Endothelial cell of umbilical vein (primary cell): ENCODE measurements around the gene ZFAND6. TPM values are rescaled to one million over a fixed set of nuclear protein-coding genes. Genes with fewer than 3 reads are reported as not detected.

Source experiments
- BruUV-seq: library from RNA; stranded (reverse); fragments of 400-500 nt; replicated peaks from 2 replicates; lab custom pipeline; 2021; lab: Mats Ljungman, UMichigan
- CTCF ChIA-PET: fragments of 300-600, 350-600 bp; sonication (Branson Sonifier 250); formaldehyde crosslinking; loops from one replicate; lab custom pipeline; 2021; ENCODE audit warnings: antibody characterized with exemption, inconsistent platforms; lab: Charles Lee
- POLR2A ChIA-PET: fragments of 300-600, 350-600 bp; sonication (Branson Sonifier 250); formaldehyde crosslinking; loops from one replicate; lab custom pipeline; 2021; ENCODE audit warnings: antibody characterized with exemption, inconsistent platforms; lab: Charles Lee
- DNase-seq: peaks from one replicate; pipeline ENCODE4 v3.0.0-alpha.2; 2011; ENCODE audit warnings: low read depth, low spot score
- FAIRE-seq: peaks from 2 replicates; lab custom pipeline; 2011; peaks lifted over from hg19 to GRCh38; lab: Jason Lieb, UNC
- H2AFZ ChIP-seq: 2 replicates; pipeline ENCODE4 v1.6.0; 2012; ENCODE audit warnings: low read depth, low read length, control low read depth, inconsistent platforms
- H3K27ac ChIP-seq: 2 replicates; pipeline ENCODE4 v1.5.1; 2011; ENCODE audit warnings: low read depth, mild to moderate bottlenecking, control low read depth, low read length, moderate library complexity; ENCODE audit not compliant: insufficient read depth
- H3K27me3 ChIP-seq, 2 experiments: 2 replicates each; pipeline versions ENCODE4 v1.6.0 to v1.6.1; 2011; ENCODE audit warnings: low read length in 2 of 2, mixed read lengths in 1 of 2; ENCODE audit not compliant: control insufficient read depth in 2 of 2, insufficient read depth in 2 of 2
- H3K36me3 ChIP-seq, 2 experiments: 2 replicates in 1 of 2; 3 replicates in 1 of 2; pipeline ENCODE4 v1.5.1; 2011; ENCODE audit warnings: low read length in 2 of 2, mild to moderate bottlenecking in 1 of 2, moderate library complexity in 1 of 2; ENCODE audit not compliant: control insufficient read depth in 2 of 2, insufficient read depth in 2 of 2; ENCODE audit errors: extremely low read depth in 1 of 2
- H3K4me1 ChIP-seq: 3 replicates; pipeline ENCODE4 v1.5.1; 2011; ENCODE audit warnings: mild to moderate bottlenecking, low read length; ENCODE audit not compliant: control insufficient read depth, insufficient read depth; ENCODE audit errors: extremely low read depth
- H3K4me2 ChIP-seq: 2 replicates; pipeline ENCODE4 v1.6.1; 2011; ENCODE audit warnings: low read length, control low read depth, mixed read lengths; ENCODE audit not compliant: insufficient read depth
- H3K4me3 ChIP-seq, 3 experiments: fragments of 200-600 bp in 1 of 3; sonication (generic), shearing (Covaris generic) in 1 of 3; replicated peaks in 1 of 3; 2 replicates each; pipeline ENCODE4 v1.5.1; 2011 to 2016; ENCODE audit warnings: control low read depth in 3 of 3, low read length in 3 of 3, mild to moderate bottlenecking in 2 of 3, inconsistent platforms in 1 of 3, low read depth in 1 of 3, moderate library complexity in 1 of 3; ENCODE audit not compliant: insufficient read depth in 1 of 3
- H3K79me2 ChIP-seq: 2 replicates; pipeline ENCODE4 v1.6.0; 2012; ENCODE audit warnings: low read length, inconsistent platforms; ENCODE audit not compliant: control insufficient read depth, insufficient read depth
- H3K9ac ChIP-seq: replicated peaks from 2 replicates; pipeline ENCODE3; 2011; ENCODE audit warnings: low read length, control low read depth; ENCODE audit not compliant: insufficient read depth; ENCODE audit errors: extremely low read depth
- H3K9me1 ChIP-seq: replicated peaks from 3 replicates; pipeline ENCODE4 v1.6.0; 2011; ENCODE audit warnings: mild to moderate bottlenecking, low read length; ENCODE audit not compliant: control insufficient read depth, insufficient read depth; ENCODE audit errors: extremely low read depth
- H3K9me3 ChIP-seq: replicated peaks from 2 replicates; pipeline ENCODE4 v1.5.1; 2012; ENCODE audit warnings: low read length, inconsistent platforms; ENCODE audit not compliant: control insufficient read depth, insufficient read depth
- H4K20me1 ChIP-seq: replicated peaks from 2 replicates; pipeline ENCODE3; 2011; ENCODE audit warnings: mild to moderate bottlenecking, low read length; ENCODE audit not compliant: control insufficient read depth, insufficient read depth; ENCODE audit errors: extremely low read depth
- CTCF ChIP-seq, 2 donors: IDR thresholded peaks; 1 replicate in 1 of 2; 2 replicates in 1 of 2; pipeline ENCODE4 v1.5.1; 2011; ENCODE audit warnings: low read length in 2 of 2, mild to moderate bottlenecking in 2 of 2, moderate library complexity in 2 of 2, control low read depth in 1 of 2, inconsistent platforms in 1 of 2, low read depth in 1 of 2; ENCODE audit not compliant: insufficient read depth in 1 of 2; ENCODE audit errors: extremely low read depth in 1 of 2
- EZH2 ChIP-seq: IDR thresholded peaks from 2 replicates; pipeline ENCODE4 v1.6.1; 2012; ENCODE audit warnings: borderline replicate concordance, low read depth, mild to moderate bottlenecking, moderate library complexity, low read length, inconsistent platforms; ENCODE audit not compliant: severe bottlenecking
- FOS ChIP-seq: IDR thresholded peaks from 2 replicates; pipeline ENCODE4 v1.6.1; 2011; ENCODE audit warnings: mild to moderate bottlenecking, low read length, moderate library complexity, borderline replicate concordance; ENCODE audit not compliant: insufficient read depth
- GATA2 ChIP-seq: IDR thresholded peaks from 2 replicates; pipeline ENCODE4 v1.7.0; 2011; ENCODE audit warnings: low read depth, mild to moderate bottlenecking, moderate library complexity, mixed read lengths, low read length; ENCODE audit not compliant: insufficient read length, insufficient read depth
- JUN ChIP-seq: IDR thresholded peaks from 2 replicates; pipeline ENCODE4 v1.6.1; 2011; ENCODE audit warnings: borderline replicate concordance, low read depth; ENCODE audit not compliant: insufficient read length, insufficient read depth
- MAX ChIP-seq: IDR thresholded peaks from 2 replicates; pipeline ENCODE4 v1.6.1; 2011; ENCODE audit not compliant: insufficient read depth, insufficient read length
- MYC ChIP-seq: IDR thresholded peaks from one replicate; pipeline ENCODE4 v1.6.1; 2011; ENCODE audit warnings: mild to moderate bottlenecking, low read depth, low read length
- POLR2A ChIP-seq: IDR thresholded peaks from 2 replicates; pipeline ENCODE4 v1.6.1; 2012; ENCODE audit warnings: low read depth, mild to moderate bottlenecking, control low read depth, low read length
- POLR2AphosphoS5 ChIP-seq: IDR thresholded peaks from 2 replicates; pipeline ENCODE4 v1.6.1; 2012; ENCODE audit warnings: low read depth, mild to moderate bottlenecking, control low read depth, low read length, moderate library complexity; ENCODE audit not compliant: insufficient read depth
- dilution Hi-C: fragments of 300-500 bp; cut with MboI; formaldehyde crosslinking; loops from one replicate; pipeline ENCODE4 v1.15.0; 2019; ENCODE audit warnings: low sequenced_read_pairs; ENCODE audit not compliant: extremely low pct_ligation_motif_present
- intact Hi-C: fragments of 100-400 bp; cut with micrococcal nuclease; formaldehyde crosslinking; loops from one replicate; pipeline ENCODE4 v1.10.0; 2022
- polyA plus RNA-seq, 4 experiments: library from polyadenylated mRNA; depleted of rRNA in 3 of 4; stranded (reverse) in 3 of 4; unstranded in 1 of 4; fragments of >200 nt; gene quantifications; 2 replicates each; pipeline versions ENCODE4 v1.2.1 to v1.2.3, GENCODE V29; 2011 to 2012; ENCODE audit warnings: missing spikeins in 1 of 4
- total RNA-seq: library from RNA; stranded (reverse); gene quantifications from 2 replicates; pipeline ENCODE4 v1.2.3, GENCODE V29; 2021

Gene ZFAND6
- total and polyA plus RNA-seq, 2 donors (not counting 3 experiments of a cell fraction or from before 2014, with no cell fraction given) = 50.3 to 97.9 TPM

- H3K4me2 ChIP-seq = no peak overlapping the region
- FAIRE-seq (no peak), DNase-seq (no peak)
- intact Hi-C loops (no loop called here), dilution Hi-C loops (no loop called here)
- no peak overlapping the region for H3K4me3 ChIP-seq
- ChIA-PET POLR2A (no interaction called here), CTCF (interaction anchor here (1.4 to 5.8 kb wide), 3 partner anchors 10 to 17 kb away, joined by 4 to 30 read pairs (median 4); no protein-coding TSS in a partner anchor)
- no peaks in the 10 kb centered on the region for H3K79me2 ChIP-seq
- no peak overlapping the region for H3K9ac ChIP-seq
- H3K4me1 ChIP-seq = peaks cover 20% of the 10 kb centered on the region
- no TSS peak for BruUV-seq
- H3K27me3 ChIP-seq = no peaks in the 10 kb centered on the region
- TF ChIP-seq EZH2 = no peak
- TF ChIP-seq MAX = no peak
- TF ChIP-seq POLR2AphosphoS5 = no peak
- TF ChIP-seq MYC = no peak
- TF ChIP-seq GATA2 = no peak
- no peak for TF ChIP-seq POLR2A
- TF ChIP-seq FOS = no peak
- no peak for TF ChIP-seq JUN
- TF ChIP-seq CTCF (IDR thresholded peaks at IDR 0.05; ENCODE audit: extremely low read depth in 1 of 2, insufficient read depth in 1 of 2, low read depth in 1 of 2, low read length in 2 of 2) = no peak
- no peaks in the 10 kb centered on the region for H3K9me3 ChIP-seq
- no peak overlapping the region for H3K27ac ChIP-seq
- no peaks in the 10 kb centered on the region for H4K20me1 ChIP-seq
- H3K36me3 ChIP-seq = no peaks in the 10 kb centered on the region
- no peak overlapping the region for H2AFZ ChIP-seq
- H3K9me1 ChIP-seq = no peaks in the 10 kb centered on the region
These were observed 96.8 kb downstream of the ZFAND6 start for GRCh38 chr15:80156176-80156720.
